Left lung (tissue), 10 donors: Measurements from ENCODE around the gene IQSEC2. TPM values are rescaled to one million over a fixed set of nuclear protein-coding genes. Genes with fewer than 3 reads are reported as not detected.

ENCODE experiments used
- ATAC-seq: fragments of 200-7000 bp; cut with Tn5 transposase; one replicate; pipeline ENCODE4 v1.9.1; 2020; ENCODE audit warnings: moderate library complexity
- DNase-seq, 4 donors: peaks; one replicate each; pipeline ENCODE4 v3.0.0-alpha.2; 2013 to 2020
- H3K27ac ChIP-seq, 2 donors: fragments of 200-600 bp; sonication (generic) in 1 of 2; one replicate each; pipeline versions ENCODE4 v1.5.0 to v1.8.0; 2020 to 2021
- H3K27me3 ChIP-seq, 2 donors: fragments of 200-600 bp; sonication (generic) in 1 of 2; one replicate each; pipeline versions ENCODE4 v1.5.0 to v1.8.0; 2020 to 2021
- H3K36me3 ChIP-seq, 2 donors: fragments of 200-600 bp; sonication (generic) in 1 of 2; one replicate each; pipeline versions ENCODE4 v1.5.0 to v1.8.0; 2020 to 2021
- H3K4me1 ChIP-seq, 2 donors: fragments of 200-600 bp; one replicate each; pipeline ENCODE4 v1.8.0; 2021
- H3K4me3 ChIP-seq, 2 donors: fragments of 200-600 bp; sonication (generic) in 1 of 2; one replicate each; pipeline versions ENCODE4 v1.5.0 to v1.8.0; 2020 to 2021; ENCODE audit warnings: mild to moderate bottlenecking in 1 of 2
- H3K9me3 ChIP-seq, 2 donors: fragments of 200-600 bp; sonication (generic) in 1 of 2; one replicate each; pipeline versions ENCODE4 v1.5.0 to v1.8.0; 2020 to 2021
- CTCF ChIP-seq, 2 donors: fragments of 200-600 bp; sonication (generic) in 1 of 2; IDR thresholded peaks; one replicate each; pipeline versions ENCODE4 v1.5.0 to v1.8.0; 2021; ENCODE audit warnings: antibody characterized with exemption in 2 of 2
- intact Hi-C, 2 donors: fragments of 100-400 bp; cut with DNase I; formaldehyde crosslinking; loops; one replicate each; pipeline versions ENCODE4 v1.11.2 to v1.14.2; 2022
- polyA plus RNA-seq, 6 donors: library from polyadenylated mRNA; unstranded; fragments of 120-200 nt; gene quantifications; one replicate each; pipeline ENCODE4 v1.2.1, GENCODE V29; 2013; ENCODE audit not compliant: insufficient read length in 6 of 6
- total RNA-seq, 2 donors: library from RNA; stranded (reverse); fragmentation: NEBNext Ultra II Directional; extraction: Animal tissue kit (Norgen Biotek cat#: 25700); gene quantifications; one replicate each; pipeline ENCODE4 v1.2.1, GENCODE V29; 2021
- donor health status: DM: no; HTN: yes; CAD: no.
- donor health status: DM: no; HTN: no; CAD: no.

The IQSEC2 gene
- total and polyA plus RNA-seq, 8 donors: 13.6 to 17.3 (median 15.0) TPM

GRCh38 chrX:53294024-53294648, 12.8 kb upstream of the IQSEC2 start:
- Histone ChIP-seq H3K9me3 (no peaks in the 10 kb centered on the region), H3K27me3 (peaks cover 0 to 13% of the 10 kb centered on the region in 2 donors), H3K36me3 (no peaks in the 10 kb centered on the region), H3K27ac (no peak overlapping the region), H3K4me1 (no peaks in the 10 kb centered on the region), H3K4me3 (no peak overlapping the region)
- intact Hi-C loops: no loop called here
- DNase-seq (no peak), ATAC-seq (no peak)
- no peak for TF ChIP-seq CTCF (IDR thresholded peaks at IDR 0.05)

GRCh38 chrX:53291596-53291995, 10.2 kb upstream of the IQSEC2 start:
- no peak overlapping the region for H3K4me3 ChIP-seq
- H3K9me3 ChIP-seq: no peaks in the 10 kb centered on the region
- no peak for TF ChIP-seq CTCF (IDR thresholded peaks at IDR 0.05)
- H3K27me3 ChIP-seq: peaks cover 0 to 6% of the 10 kb centered on the region in 2 donors
- H3K36me3 ChIP-seq: no peaks in the 10 kb centered on the region
- DNase-seq: no peak
- H3K27ac ChIP-seq: no peak overlapping the region
- ATAC-seq: no peak
- intact Hi-C loops: no loop called here
- H3K4me1 ChIP-seq: peaks cover 4 to 11% of the 10 kb centered on the region in 2 donors

GRCh38 chrX:53290441-53291041, 9.2 kb upstream of the IQSEC2 start:
- ATAC-seq (no peak), DNase-seq (no peak)
- H3K36me3 ChIP-seq: no peaks in the 10 kb centered on the region
- H3K4me3 ChIP-seq: no peak overlapping the region
- H3K27me3 ChIP-seq: no peaks in the 10 kb centered on the region
- TF ChIP-seq CTCF (IDR thresholded peaks at IDR 0.05): no peak
- intact Hi-C loops: no loop called here
- H3K27ac ChIP-seq: no peak overlapping the region
- H3K4me1 ChIP-seq: peaks cover 4 to 11% of the 10 kb centered on the region in 2 donors
- H3K9me3 ChIP-seq: no peaks in the 10 kb centered on the region

- TF ChIP-seq CTCF (IDR thresholded peaks at IDR 0.05): no peak
- Histone ChIP-seq H3K27ac (peak overlapping the region; percentile 36 to 53), H3K4me3 (no peak overlapping the region), H3K36me3 (no peaks in the 10 kb centered on the region), H3K27me3 (no peaks in the 10 kb centered on the region), H3K4me1 (peaks cover 4 to 18% of the 10 kb centered on the region in 2 donors), H3K9me3 (no peaks in the 10 kb centered on the region)
- ATAC-seq: peak; percentile 45
- DNase-seq: peak in 2 of 4 donors; percentile 49 to 60
- intact Hi-C loops: no loop called here
These were observed 6.8 kb upstream of the IQSEC2 start for GRCh38 chrX:53288189-53288588.

GRCh38 chrX:53287493-53288138, 6.2 kb upstream of the IQSEC2 start:
- ATAC-seq: peak; percentile 66
- TF ChIP-seq CTCF (IDR thresholded peaks at IDR 0.05): no peak
- Histone ChIP-seq H3K27ac (peak overlapping the region; percentile 36 to 53), H3K36me3 (no peaks in the 10 kb centered on the region), H3K4me3 (no peak overlapping the region), H3K9me3 (no peaks in the 10 kb centered on the region), H3K27me3 (no peaks in the 10 kb centered on the region), H3K4me1 (peaks cover 4 to 20% of the 10 kb centered on the region in 2 donors)
- peak in 2 of 4 donors; percentile 19 to 63 for DNase-seq
- intact Hi-C loops: no loop called here
